GM12878 (cell line): ENCODE data around the gene MAN2A1.

ENCODE experiments used
- BHLHE40 ChIP-seq, 2 experiments: fragments of 450-650 bp in 1 of 2; IDR thresholded peaks; 2 replicates each; pipeline ENCODE4 v1.6.1; 2011 to 2017; ENCODE audit warnings: low read depth in 2 of 2, borderline replicate concordance in 1 of 2, improper control_type of control experiment in 1 of 2, low read length in 1 of 2, mild to moderate bottlenecking in 1 of 2
- CTCF ChIP-seq, 3 experiments: IDR thresholded peaks in 2 of 3; conservative IDR thresholded peaks in 1 of 3; 2 replicates each; pipeline ENCODE4 v1.5.1; 2011; ENCODE audit warnings: low read depth in 3 of 3, low read length in 3 of 3, mild to moderate bottlenecking in 3 of 3, control low read depth in 2 of 3, moderate library complexity in 2 of 3, inconsistent platforms in 1 of 3, mixed read lengths in 1 of 3; ENCODE audit not compliant: control insufficient read depth in 2 of 3, insufficient read depth in 1 of 3; ENCODE audit errors: extremely low read depth in 1 of 3
- EP300 ChIP-seq, 2 experiments: fragments of 150-350 bp in 1 of 2; IDR thresholded peaks; 2 replicates each; pipeline ENCODE4 v1.6.1; 2011 to 2012; ENCODE audit warnings: low read depth in 2 of 2, low read length in 2 of 2, borderline replicate concordance in 1 of 2, improper control_type of control experiment in 1 of 2, inconsistent platforms in 1 of 2; ENCODE audit not compliant: control insufficient read depth in 1 of 2
- FOXK2 ChIP-seq: fragments of 450-650 bp; IDR thresholded peaks from 2 replicates; pipeline ENCODE4 v1.6.1; 2017; ENCODE audit warnings: mild to moderate bottlenecking, moderate library complexity
- HDAC6 ChIP-seq: fragments of 200-600 bp; sonication (generic); IDR thresholded peaks from one replicate; pipeline ENCODE4 v1.8.0; 2017; ENCODE audit warnings: antibody characterized with exemption; ENCODE audit not compliant: unreplicated experiment
- NR2C2 ChIP-seq: IDR thresholded peaks from 2 replicates; pipeline ENCODE4 v1.6.1; 2011; ENCODE audit warnings: borderline replicate concordance, low read depth; ENCODE audit not compliant: control insufficient read depth, insufficient read length
- RAD21 ChIP-seq: IDR thresholded peaks from 2 replicates; pipeline ENCODE4 v1.6.1; 2011; ENCODE audit warnings: mild to moderate bottlenecking, low read depth, low read length, moderate library complexity; ENCODE audit not compliant: insufficient read depth
- SRF ChIP-seq, 2 experiments: IDR thresholded peaks; 2 replicates each; pipeline ENCODE4 v1.6.1; 2011; ENCODE audit warnings: low read depth in 2 of 2, low read length in 2 of 2, mild to moderate bottlenecking in 1 of 2, moderate library complexity in 1 of 2
- TCF12 ChIP-seq: IDR thresholded peaks from 2 replicates; pipeline ENCODE4 v1.6.1; 2011; ENCODE audit warnings: low read depth, mild to moderate bottlenecking, low read length

GRCh38 chr5:109668668-109669422, 20.9 kb upstream of the MAN2A1 start:
- TF ChIP-seq NR2C2 (no peak), RAD21 (no peak), FOXK2 (no peak), TCF12 (no peak), CTCF (IDR thresholded peaks at IDR 0.05 in 2 of 3, conservative IDR thresholded peaks at IDR 0.05 in 1 of 3; ENCODE audit: control insufficient read depth in 2 of 3, extremely low read depth in 1 of 3, insufficient read depth in 1 of 3, low read depth in 3 of 3, low read length in 3 of 3) (no peak), BHLHE40 (IDR thresholded peaks at IDR 0.05; ENCODE audit: borderline replicate concordance in 1 of 2, low read depth in 2 of 2, low read length in 1 of 2) (no peak), SRF (IDR thresholded peaks at IDR 0.05; ENCODE audit: low read depth in 2 of 2, low read length in 2 of 2) (no peak), HDAC6 (no peak), EP300 (IDR thresholded peaks at IDR 0.05; ENCODE audit: borderline replicate concordance in 1 of 2, control insufficient read depth in 1 of 2, low read depth in 2 of 2, low read length in 2 of 2) (no peak)
